ENCODE data around the gene PRSS38. TPM values are rescaled to one million over a fixed set of nuclear protein-coding genes. Genes with fewer than 3 reads are reported as not detected.
A peak's percentile ranks its signal among the peaks of the same experiment; 100 is the strongest.

PRSS38 gene
- total and polyA plus RNA-seq, 5 experiments from 2014 or later, result not detected

- H3K36me3 Mint-ChIP-seq, result no peaks in the 10 kb centered on the region
- no peak overlapping the region for H3K27ac Mint-ChIP-seq
- H3K4me3 Mint-ChIP-seq, result no peak overlapping the region
- ATAC-seq, result no peak
- peaks cover 0 to 1% (median 0%) of the 10 kb centered on the region in 9 donors for H3K9me3 Mint-ChIP-seq
- peaks cover 0 to 7% (median 0%) of the 10 kb centered on the region in 5 donors for H3K27me3 Mint-ChIP-seq
- DNase-seq, result no peak
- peaks cover 0 to 1% (median 0%) of the 10 kb centered on the region in 4 donors for H3K4me1 Mint-ChIP-seq
- POLR2A ChIA-PET, result no interaction called here
Observed at GRCh38 chr1:227797144-227797543, 18.3 kb upstream of the PRSS38 start.

GRCh38 chr1:227797625-227798024, 17.9 kb upstream of the PRSS38 start:
- POLR2A ChIA-PET, result no interaction called here
- Mint-ChIP-seq H3K36me3 (no peaks in the 10 kb centered on the region), H3K4me3 (no peak overlapping the region), H3K27me3 (peaks cover 0 to 7% (median 0%) of the 10 kb centered on the region in 5 donors), H3K9me3 (peaks cover 0 to 1% (median 0%) of the 10 kb centered on the region in 9 donors), H3K4me1 (peaks cover 0 to under 1% (median 0%) of the 10 kb centered on the region in 4 donors), H3K27ac (no peak overlapping the region)
- DNase-seq (no peak), ATAC-seq (no peak)

GRCh38 chr1:227798078-227798802, 17.2 kb upstream of the PRSS38 start:
- Mint-ChIP-seq H3K27me3 (peaks cover 0 to 7% (median 0%) of the 10 kb centered on the region in 5 donors), H3K36me3 (peaks cover 0 to 3% (median 3%) of the 10 kb centered on the region in 3 donors), H3K4me1 (no peaks in the 10 kb centered on the region), H3K4me3 (no peak overlapping the region), H3K27ac (no peak overlapping the region), H3K9me3 (peaks cover 0 to 5% (median 1%) of the 10 kb centered on the region in 9 donors)
- no peak for DNase-seq
- POLR2A ChIA-PET, result interaction anchor here (0.5 kb wide), 1 partner anchor 147 kb away, joined by 3 read pairs; no protein-coding TSS in a partner anchor
- no peak for ATAC-seq

GRCh38 chr1:227799756-227800155, 15.7 kb upstream of the PRSS38 start:
- peaks cover 0 to 17% (median under 1%) of the 10 kb centered on the region in 5 donors for H3K27me3 Mint-ChIP-seq
- H3K4me1 Mint-ChIP-seq, result no peaks in the 10 kb centered on the region
- peaks cover 0 to 16% (median 13%) of the 10 kb centered on the region in 3 donors for H3K36me3 Mint-ChIP-seq
- POLR2A ChIA-PET, result no interaction called here
- ATAC-seq (no peak), DNase-seq (no peak)
- no peak overlapping the region for H3K4me3 Mint-ChIP-seq
- H3K27ac Mint-ChIP-seq, result no peak overlapping the region
- peaks cover 0 to 20% (median 8%) of the 10 kb centered on the region in 9 donors for H3K9me3 Mint-ChIP-seq

GRCh38 chr1:227803933-227804332, 11.5 kb upstream of the PRSS38 start:
- POLR2A ChIA-PET, result no interaction called here
- Mint-ChIP-seq H3K36me3 (peaks cover 0 to 19% (median 14%) of the 10 kb centered on the region in 3 donors), H3K27ac (no peak overlapping the region), H3K9me3 (peaks cover 0 to 22% (median 9%) of the 10 kb centered on the region in 9 donors), H3K4me1 (peaks cover 4 to 13% (median 6%) of the 10 kb centered on the region in 4 donors), H3K4me3 (no peak overlapping the region), H3K27me3 (peaks cover 0 to 21% (median 0%) of the 10 kb centered on the region in 5 donors)
- no peak for DNase-seq
- no peak for ATAC-seq

- Mint-ChIP-seq H3K27ac (no peak overlapping the region), H3K27me3 (peaks cover 0 to 21% (median 0%) of the 10 kb centered on the region in 5 donors), H3K36me3 (peaks cover 0 to 19% (median 14%) of the 10 kb centered on the region in 3 donors), H3K4me3 (no peak overlapping the region), H3K4me1 (peaks cover 4 to 16% (median 8%) of the 10 kb centered on the region in 4 donors), H3K9me3 (peaks cover 0 to 22% (median 9%) of the 10 kb centered on the region in 9 donors)
- POLR2A ChIA-PET, result interaction anchor here (1.1 kb wide), 1 partner anchor 18 kb away, joined by 3 read pairs; no protein-coding TSS in a partner anchor
- no peak for ATAC-seq
- DNase-seq, result no peak
Observed at GRCh38 chr1:227805606-227806197, 9.8 kb upstream of the PRSS38 start.

GRCh38 chr1:227808566-227808965, 6.9 kb upstream of the PRSS38 start:
- POLR2A ChIA-PET, result no interaction called here
- H3K27me3 Mint-ChIP-seq, result peaks cover 0 to 12% (median 0%) of the 10 kb centered on the region in 5 donors
- DNase-seq (no peak), ATAC-seq (no peak)
- H3K4me1 Mint-ChIP-seq, result peaks cover 4 to 16% (median 8%) of the 10 kb centered on the region in 4 donors
- H3K36me3 Mint-ChIP-seq, result peaks cover 0 to 27% (median 12%) of the 10 kb centered on the region in 3 donors
- H3K27ac Mint-ChIP-seq, result no peak overlapping the region
- H3K4me3 Mint-ChIP-seq, result no peak overlapping the region
- peaks cover 0 to 30% (median 19%) of the 10 kb centered on the region in 9 donors for H3K9me3 Mint-ChIP-seq

- DNase-seq (no peak), ATAC-seq (no peak)
- Mint-ChIP-seq H3K27ac (no peak overlapping the region), H3K27me3 (peaks cover 0 to 11% (median 0%) of the 10 kb centered on the region in 5 donors), H3K36me3 (peaks cover 0 to 25% (median 11%) of the 10 kb centered on the region in 3 donors), H3K9me3 (peaks cover 0 to 30% (median 21%) of the 10 kb centered on the region in 9 donors), H3K4me3 (no peak overlapping the region), H3K4me1 (peaks cover 4 to 16% (median 8%) of the 10 kb centered on the region in 4 donors)
- POLR2A ChIA-PET, result no interaction called here
Observed at GRCh38 chr1:227809026-227809425, 6.4 kb upstream of the PRSS38 start.

GRCh38 chr1:227813962-227814361, 1.5 kb upstream of the PRSS38 start:
- H3K27me3 Mint-ChIP-seq, result no peaks in the 10 kb centered on the region
- H3K4me1 Mint-ChIP-seq, result peaks cover 1 to 11% (median 6%) of the 10 kb centered on the region in 4 donors
- POLR2A ChIA-PET, result no interaction called here
- ATAC-seq (no peak), DNase-seq (no peak)
- peaks cover 0 to 33% (median 22%) of the 10 kb centered on the region in 9 donors for H3K9me3 Mint-ChIP-seq
- H3K27ac Mint-ChIP-seq, result no peak overlapping the region
- H3K36me3 Mint-ChIP-seq, result peaks cover 0 to 21% (median 9%) of the 10 kb centered on the region in 3 donors
- no peak overlapping the region for H3K4me3 Mint-ChIP-seq

GRCh38 chr1:227816750-227817446, 1.4 kb downstream of the PRSS38 start:
- peaks cover 0 to 29% (median 14%) of the 10 kb centered on the region in 3 donors for H3K36me3 Mint-ChIP-seq

GRCh38 chr1:227823537-227823936, 8.1 kb downstream of the PRSS38 start:
- peaks cover 0 to 11% (median 3%) of the 10 kb centered on the region in 5 donors for H3K27me3 Mint-ChIP-seq
- H3K4me3 Mint-ChIP-seq, result no peak overlapping the region
- ATAC-seq (no peak), DNase-seq (no peak)
- H3K4me1 Mint-ChIP-seq, result peaks cover 11 to 15% (median 13%) of the 10 kb centered on the region in 4 donors
- H3K27ac Mint-ChIP-seq, result no peak overlapping the region
- POLR2A ChIA-PET, result no interaction called here
- peaks cover 0 to 15% (median 6%) of the 10 kb centered on the region in 3 donors for H3K36me3 Mint-ChIP-seq
- peaks cover 9 to 21% (median 14%) of the 10 kb centered on the region in 9 donors for H3K9me3 Mint-ChIP-seq

More at GRCh38 chr1:227816750-227817446, 1.4 kb downstream of the PRSS38 start:
- H3K4me3 Mint-ChIP-seq, result peak overlapping the region in 1 of 10 donors; percentile 37
- H3K4me1 Mint-ChIP-seq, result peaks cover 0 to 10% (median 5%) of the 10 kb centered on the region in 4 donors
- peak overlapping the region in 2 of 10 donors; percentile 43 to 66 for H3K27ac Mint-ChIP-seq
- POLR2A ChIA-PET, result no interaction called here
- ATAC-seq (no peak), DNase-seq (peak in 2 of 10 donors; percentile 5 to 42)
- H3K9me3 Mint-ChIP-seq, result peaks cover 5 to 38% (median 31%) of the 10 kb centered on the region in 9 donors
- no peaks in the 10 kb centered on the region for H3K27me3 Mint-ChIP-seq

- Mint-ChIP-seq H3K27me3 (peaks cover 0 to 11% (median 3%) of the 10 kb centered on the region in 5 donors), H3K4me1 (peaks cover 11 to 19% (median 15%) of the 10 kb centered on the region in 4 donors), H3K9me3 (peaks cover 10 to 25% (median 16%) of the 10 kb centered on the region in 9 donors), H3K4me3 (no peak overlapping the region), H3K27ac (peak overlapping the region in 1 of 10 donors; percentile 5), H3K36me3 (peaks cover 0 to 15% (median 4%) of the 10 kb centered on the region in 3 donors)
- no peak for ATAC-seq
- POLR2A ChIA-PET, result no interaction called here
- no peak for DNase-seq
Observed at GRCh38 chr1:227824204-227824603, 8.7 kb downstream of the PRSS38 start.

Measured in naive thymus-derived CD8-positive, alpha-beta T cell (primary cell).